Measurements from ENCODE around the gene C16orf74.

GRCh38 chr16:85798901-85799496, 48.1 kb upstream of the C16orf74 start:
- TF ChIP-seq CTCF (IDR thresholded peaks at IDR 0.05 in 8 of 11, conservative IDR thresholded peaks at IDR 0.05 in 3 of 11) (no peak), POLR2A (IDR thresholded peaks at IDR 0.05) (no peak), POLR2AphosphoS5 (IDR thresholded peaks at IDR 0.05) (no peak)
